Esophagus muscularis mucosa (tissue), 3 donors: ENCODE results near the gene CD8B2.

Experiments used
- POLR2A ChIP-seq: fragments of 450-650 bp; IDR thresholded peaks from one replicate; pipeline ENCODE4 v1.6.1; 2017; ENCODE audit warnings: antibody characterized with exemption, moderate library complexity, mild to moderate bottlenecking, low read depth
- TF ChIP-seq, protein P1 (sequence below), 3 experiments: fragments of 200-600 bp in 2 of 3; fragments of 450-650 bp in 1 of 3; sonication (generic) in 2 of 3; IDR thresholded peaks; one replicate each; pipeline ENCODE4 v1.5.1; 2017 to 2019; ENCODE audit warnings: antibody characterized with exemption in 3 of 3, mild to moderate bottlenecking in 2 of 3, moderate library complexity in 1 of 3

DNA sequence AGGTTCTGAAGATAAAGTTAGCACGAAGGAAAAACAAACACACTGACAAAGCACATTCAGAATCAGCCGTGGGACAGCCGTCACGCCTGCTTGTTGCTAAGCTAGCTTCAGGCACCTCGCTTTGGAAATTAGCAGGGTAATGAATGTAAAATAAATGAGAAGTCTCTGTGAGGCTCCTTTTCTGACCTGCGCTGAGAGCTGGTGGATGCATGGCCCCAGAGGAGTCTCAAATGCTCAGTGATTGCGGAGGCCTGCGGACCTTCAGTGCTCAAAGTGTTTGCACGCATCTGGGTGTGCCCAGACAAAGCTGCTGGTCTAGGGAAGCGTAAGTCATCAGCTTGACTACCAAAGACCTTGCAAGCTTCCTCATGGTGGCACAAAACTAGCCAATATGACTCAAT, 50.6 kb downstream of the CD8B2 start:
- no peak for TF ChIP-seq POLR2A
- TF ChIP-seq, protein P1, sequence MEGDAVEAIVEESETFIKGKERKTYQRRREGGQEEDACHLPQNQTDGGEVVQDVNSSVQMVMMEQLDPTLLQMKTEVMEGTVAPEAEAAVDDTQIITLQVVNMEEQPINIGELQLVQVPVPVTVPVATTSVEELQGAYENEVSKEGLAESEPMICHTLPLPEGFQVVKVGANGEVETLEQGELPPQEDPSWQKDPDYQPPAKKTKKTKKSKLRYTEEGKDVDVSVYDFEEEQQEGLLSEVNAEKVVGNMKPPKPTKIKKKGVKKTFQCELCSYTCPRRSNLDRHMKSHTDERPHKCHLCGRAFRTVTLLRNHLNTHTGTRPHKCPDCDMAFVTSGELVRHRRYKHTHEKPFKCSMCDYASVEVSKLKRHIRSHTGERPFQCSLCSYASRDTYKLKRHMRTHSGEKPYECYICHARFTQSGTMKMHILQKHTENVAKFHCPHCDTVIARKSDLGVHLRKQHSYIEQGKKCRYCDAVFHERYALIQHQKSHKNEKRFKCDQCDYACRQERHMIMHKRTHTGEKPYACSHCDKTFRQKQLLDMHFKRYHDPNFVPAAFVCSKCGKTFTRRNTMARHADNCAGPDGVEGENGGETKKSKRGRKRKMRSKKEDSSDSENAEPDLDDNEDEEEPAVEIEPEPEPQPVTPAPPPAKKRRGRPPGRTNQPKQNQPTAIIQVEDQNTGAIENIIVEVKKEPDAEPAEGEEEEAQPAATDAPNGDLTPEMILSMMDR (IDR thresholded peaks at IDR 0.05): no peak
